ENCODE results near the gene CD36. TPM values are rescaled to one million over a fixed set of nuclear protein-coding genes. Genes with fewer than 3 reads are reported as not detected.
A peak's percentile ranks its signal among the peaks of the same experiment; 100 is the strongest.

Gene CD36
- total and polyA plus RNA-seq, 7 donors, result 149 to 662 (median 175) TPM

DNA sequence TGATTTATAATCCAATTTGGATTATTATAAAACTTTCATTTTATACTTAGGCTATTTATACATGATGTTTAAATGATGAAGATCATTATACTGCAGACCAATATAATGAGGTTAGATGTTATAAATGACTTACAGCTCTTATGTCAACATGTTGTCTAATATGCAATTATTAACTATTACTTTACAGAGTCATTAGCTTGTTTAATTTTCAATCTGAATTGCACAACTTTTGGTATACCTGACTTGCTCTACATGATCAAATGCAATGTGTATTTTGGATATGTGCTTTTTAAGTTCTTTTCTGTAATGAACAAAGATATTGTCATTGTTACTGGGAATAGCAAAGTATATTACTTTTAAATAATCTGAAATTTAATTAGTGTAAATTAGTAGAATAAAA lies 569 bp downstream of the CD36 start:
- ATAC-seq, result no peak
- H3K4me3 ChIP-seq, result peak overlapping the region; percentile 57
- H3K27ac ChIP-seq, result peak overlapping the region; percentile 92

DNA sequence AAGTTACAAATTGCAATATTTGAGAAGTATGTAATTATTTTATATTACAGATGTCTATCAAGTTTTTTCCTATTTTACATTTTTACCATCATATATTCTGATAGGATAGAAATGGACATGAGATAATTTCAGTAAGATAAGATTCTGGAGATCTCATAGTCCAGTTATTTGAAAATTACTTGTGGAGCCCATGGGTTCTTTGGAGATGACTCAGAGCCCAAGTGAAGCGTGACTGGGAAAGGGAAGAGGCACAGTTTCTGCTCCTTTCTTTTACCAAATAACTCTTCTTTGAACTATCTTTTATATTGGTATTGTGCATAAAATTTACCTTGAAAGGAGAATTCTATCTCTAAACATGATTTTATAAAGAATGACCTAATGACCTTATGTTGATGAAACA lies 2.4 kb downstream of the CD36 start:
- DNase-seq (no peak), ATAC-seq (peak in 1 of 4 donors; percentile 36)
- intact Hi-C loops (cut with DNase I), result loop anchor here (5.0 kb wide), 2 partner anchors 39 to 144 kb away; no protein-coding TSS in a partner anchor
- Histone ChIP-seq H3K27me3 (ENCODE audit: insufficient read depth in 3 of 3, low read length in 2 of 3) (no peaks in the 10 kb centered on the region), H3K4me1 (peaks cover 35% of the 10 kb centered on the region), H3K4me3 (peak overlapping the region; percentile 57), H3K9me3 (no peaks in the 10 kb centered on the region), H3K27ac (peak overlapping the region; percentile 92), H3K36me3 (ENCODE audit: insufficient read depth in 1 of 2, low read depth in 1 of 2) (no peaks in the 10 kb centered on the region)
- 38 to 53% (median 47%) methylated on average over 1 of the region's 1 CpG for WGBS, 3 donors
- TF ChIP-seq, protein P1, sequence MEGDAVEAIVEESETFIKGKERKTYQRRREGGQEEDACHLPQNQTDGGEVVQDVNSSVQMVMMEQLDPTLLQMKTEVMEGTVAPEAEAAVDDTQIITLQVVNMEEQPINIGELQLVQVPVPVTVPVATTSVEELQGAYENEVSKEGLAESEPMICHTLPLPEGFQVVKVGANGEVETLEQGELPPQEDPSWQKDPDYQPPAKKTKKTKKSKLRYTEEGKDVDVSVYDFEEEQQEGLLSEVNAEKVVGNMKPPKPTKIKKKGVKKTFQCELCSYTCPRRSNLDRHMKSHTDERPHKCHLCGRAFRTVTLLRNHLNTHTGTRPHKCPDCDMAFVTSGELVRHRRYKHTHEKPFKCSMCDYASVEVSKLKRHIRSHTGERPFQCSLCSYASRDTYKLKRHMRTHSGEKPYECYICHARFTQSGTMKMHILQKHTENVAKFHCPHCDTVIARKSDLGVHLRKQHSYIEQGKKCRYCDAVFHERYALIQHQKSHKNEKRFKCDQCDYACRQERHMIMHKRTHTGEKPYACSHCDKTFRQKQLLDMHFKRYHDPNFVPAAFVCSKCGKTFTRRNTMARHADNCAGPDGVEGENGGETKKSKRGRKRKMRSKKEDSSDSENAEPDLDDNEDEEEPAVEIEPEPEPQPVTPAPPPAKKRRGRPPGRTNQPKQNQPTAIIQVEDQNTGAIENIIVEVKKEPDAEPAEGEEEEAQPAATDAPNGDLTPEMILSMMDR (IDR thresholded peaks at IDR 0.05), result no peak

More for the DNA sequence above, 569 bp downstream of the CD36 start:
- TF ChIP-seq, protein P1 (IDR thresholded peaks at IDR 0.05), result no peak
- H3K36me3 ChIP-seq (ENCODE audit: insufficient read depth in 1 of 2, low read depth in 1 of 2), result no peaks in the 10 kb centered on the region
- intact Hi-C loops (cut with DNase I), result loop anchor here in 1 of 2 donors (5.0 kb wide), 1 partner anchor 37 kb away; no protein-coding TSS in a partner anchor
- no peaks in the 10 kb centered on the region for H3K9me3 ChIP-seq
- no peak for DNase-seq
- peaks cover 39% of the 10 kb centered on the region for H3K4me1 ChIP-seq
- H3K27me3 ChIP-seq (ENCODE audit: insufficient read depth in 3 of 3, low read length in 2 of 3), result no peaks in the 10 kb centered on the region

DNA sequence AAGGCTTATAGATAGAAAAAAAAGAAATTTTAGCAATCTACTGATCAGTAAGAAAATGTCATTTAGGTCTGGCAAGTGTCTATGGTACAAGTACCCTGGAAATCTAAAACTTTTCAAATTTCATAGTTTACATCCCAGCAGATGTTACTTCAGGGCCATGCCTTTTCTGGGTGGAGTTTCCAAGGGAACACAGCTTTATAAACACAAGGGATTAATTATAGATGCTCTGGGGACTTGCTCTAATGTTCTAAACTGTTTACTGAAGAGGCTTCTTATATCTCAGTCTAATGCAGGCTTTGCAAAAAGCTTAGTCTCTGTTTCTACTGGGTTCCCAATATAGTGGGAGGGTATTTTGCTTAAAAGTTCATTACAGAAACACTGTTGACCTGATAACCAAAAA lies 3.1 kb downstream of the CD36 start:
- peak overlapping the region; percentile 57 for H3K4me3 ChIP-seq
- peak in 1 of 4 donors; percentile 21 for ATAC-seq
- peaks cover 0 to 2% of the 10 kb centered on the region in 2 donors for H3K36me3 ChIP-seq (ENCODE audit: insufficient read depth in 1 of 2, low read depth in 1 of 2)
- H3K9me3 ChIP-seq, result no peaks in the 10 kb centered on the region
- H3K27me3 ChIP-seq (ENCODE audit: insufficient read depth in 3 of 3, low read length in 2 of 3), result no peaks in the 10 kb centered on the region
- intact Hi-C loops (cut with DNase I), result loop anchor here (5.0 kb wide), 2 partner anchors 39 to 144 kb away; no protein-coding TSS in a partner anchor
- H3K4me1 ChIP-seq, result peaks cover 33% of the 10 kb centered on the region
- H3K27ac ChIP-seq, result peak overlapping the region; percentile 92
- TF ChIP-seq, protein P1 (IDR thresholded peaks at IDR 0.05), result no peak
- no peak for DNase-seq

DNA sequence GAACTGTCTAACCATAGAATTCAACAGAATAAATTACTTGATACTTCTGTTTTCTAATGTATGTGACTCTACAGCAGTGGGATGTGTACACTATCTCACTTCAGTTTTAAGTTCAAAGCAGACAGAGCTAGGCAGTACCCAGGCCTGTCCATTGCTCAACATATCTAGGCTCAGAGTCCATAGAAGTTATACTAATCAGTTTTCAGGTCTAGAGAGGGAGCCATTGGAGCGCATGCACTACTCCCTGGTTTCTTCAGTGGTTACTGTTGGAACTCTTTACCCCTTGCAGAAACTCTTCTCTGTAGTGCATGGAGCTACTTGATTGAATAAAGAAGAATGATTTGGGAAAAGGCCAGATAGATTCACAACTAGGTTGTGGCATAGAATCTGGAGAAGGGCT lies 4.4 kb downstream of the CD36 start:
- TF ChIP-seq, protein P1 (IDR thresholded peaks at IDR 0.05), result no peak
- ATAC-seq (peak; percentile 36 to 64 (median 52)), DNase-seq (no peak)
- intact Hi-C loops (cut with DNase I), result loop anchor here (5.0 kb wide), 2 partner anchors 41 to 146 kb away; no protein-coding TSS in a partner anchor
- Histone ChIP-seq H3K9me3 (no peaks in the 10 kb centered on the region), H3K36me3 (ENCODE audit: insufficient read depth in 1 of 2, low read depth in 1 of 2) (peaks cover 0 to 7% of the 10 kb centered on the region in 2 donors), H3K4me3 (peak overlapping the region; percentile 57), H3K27ac (peak overlapping the region; percentile 92), H3K4me1 (peaks cover 34% of the 10 kb centered on the region), H3K27me3 (ENCODE audit: insufficient read depth in 3 of 3, low read length in 2 of 3) (no peaks in the 10 kb centered on the region)
- whole genome bisulfite sequencing, 3 donors, result 60 to 79% (median 74%) methylated on average over 1 of the region's 1 CpG
